GM21528 (cell line): ENCODE results near the gene KCNMB2.

ENCODE experiments used
- ATAC-seq: cut with Tn5 transposase; IDR thresholded peaks from one replicate; pipeline ENCODE4 v1.9.1; 2021; ENCODE audit warnings: mild to moderate bottlenecking, moderate library complexity; ENCODE audit not compliant: unreplicated experiment, low FRiP score

KCNMB2 gene

DNA sequence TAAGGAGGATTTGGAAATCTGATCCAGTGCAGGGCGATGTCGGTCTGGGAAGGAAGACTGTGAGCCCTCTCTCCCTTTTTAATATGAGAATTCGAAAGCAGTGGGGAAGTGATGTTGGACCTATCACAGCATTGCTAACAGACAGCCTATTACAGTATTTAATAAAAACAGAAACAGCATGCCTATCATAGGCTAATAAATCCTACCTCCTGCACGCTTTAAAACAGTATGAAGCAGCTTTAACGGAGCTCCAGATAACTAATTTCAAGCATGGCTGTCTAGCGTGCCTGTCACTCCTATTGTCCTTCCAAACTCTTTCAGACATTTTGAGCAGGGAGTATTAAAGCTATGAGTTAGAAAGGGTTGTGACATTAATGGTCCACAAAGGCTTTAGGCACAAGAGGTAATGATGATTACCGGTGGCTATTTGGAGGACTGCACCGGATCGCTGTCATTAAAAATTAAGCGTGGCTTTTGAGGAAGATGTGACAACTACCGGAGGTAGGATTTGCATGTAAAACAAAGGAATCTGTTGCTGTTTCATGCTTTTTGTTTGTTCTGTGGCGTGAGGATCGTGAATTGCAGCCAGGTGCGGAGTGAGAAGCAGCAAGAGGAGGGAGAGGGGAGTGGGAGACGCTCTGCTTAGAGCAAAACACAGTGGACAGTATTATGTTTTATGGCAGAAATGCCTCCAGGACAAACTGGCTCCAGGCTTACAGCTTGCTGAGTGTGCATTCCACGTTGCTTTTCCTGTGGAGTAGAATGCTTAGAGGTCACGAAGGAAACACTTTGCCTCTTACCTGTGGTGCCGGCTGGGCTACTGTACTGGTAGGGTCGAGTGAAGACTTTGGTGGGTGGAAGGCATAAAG is at the start of gene KCNMB2:
Gene KCNMB2 (plus strand): TSS at position 226 of the 869 bp plus-strand sequence.
- no peak for ATAC-seq

DNA sequence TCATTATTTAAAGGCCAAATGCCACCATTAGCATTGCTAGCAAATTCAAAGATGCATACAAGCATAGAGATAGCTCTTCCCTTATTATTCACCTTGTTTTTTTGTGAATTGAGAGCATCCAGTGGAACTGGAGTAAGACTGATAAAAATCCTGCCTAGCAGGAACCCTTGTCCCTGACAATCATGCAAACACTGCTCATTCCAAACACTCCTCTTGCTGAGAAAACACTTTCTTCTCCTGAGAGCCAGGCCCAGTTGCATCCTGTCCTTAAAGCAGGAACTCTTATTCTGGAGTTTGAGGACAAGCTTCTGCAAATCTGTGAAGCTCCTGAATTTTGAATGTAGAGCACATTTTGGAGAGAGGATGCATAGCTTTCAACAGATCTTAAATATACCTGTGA is 49.3 kb upstream of the KCNMB2 start:
- no peak for ATAC-seq

DNA sequence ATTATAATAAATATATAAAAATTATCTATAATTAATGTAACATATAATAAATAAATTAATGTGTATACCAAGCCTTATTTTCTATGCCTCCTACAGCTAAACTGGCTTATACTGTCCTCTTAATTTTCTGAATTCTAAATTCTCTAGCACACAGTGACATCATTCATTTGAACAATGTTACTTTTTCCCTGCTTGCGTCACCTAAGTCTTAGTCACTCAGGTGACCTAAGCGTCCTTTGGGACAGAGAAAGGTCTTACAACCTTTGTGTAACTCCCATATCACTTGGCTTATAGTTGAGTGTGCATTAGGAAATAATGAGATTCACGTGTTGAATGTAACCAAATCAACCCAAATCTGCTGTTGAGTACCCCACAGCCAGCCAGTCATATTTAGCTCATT is 48.5 kb upstream of the KCNMB2 start:
- ATAC-seq, result no peak

DNA sequence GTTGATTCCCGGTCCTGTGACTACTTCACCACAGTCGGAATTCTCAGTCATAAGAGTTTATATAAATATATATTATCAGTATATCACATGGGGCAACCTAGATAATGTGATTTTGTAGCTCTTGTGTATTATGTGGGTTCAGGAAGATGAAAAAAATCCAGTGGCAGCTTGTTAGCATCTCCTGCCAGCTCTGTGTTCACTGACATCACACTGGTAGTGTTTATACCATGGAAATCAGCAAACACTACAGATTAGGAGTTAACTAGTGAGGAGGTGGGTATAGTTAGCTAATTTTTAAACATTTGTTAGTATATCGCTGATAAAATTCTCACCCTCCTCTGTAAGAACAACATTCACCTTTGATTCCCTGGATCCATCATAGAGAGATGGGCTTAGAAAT is 44.5 kb upstream of the KCNMB2 start:
- ATAC-seq, result no peak

DNA sequence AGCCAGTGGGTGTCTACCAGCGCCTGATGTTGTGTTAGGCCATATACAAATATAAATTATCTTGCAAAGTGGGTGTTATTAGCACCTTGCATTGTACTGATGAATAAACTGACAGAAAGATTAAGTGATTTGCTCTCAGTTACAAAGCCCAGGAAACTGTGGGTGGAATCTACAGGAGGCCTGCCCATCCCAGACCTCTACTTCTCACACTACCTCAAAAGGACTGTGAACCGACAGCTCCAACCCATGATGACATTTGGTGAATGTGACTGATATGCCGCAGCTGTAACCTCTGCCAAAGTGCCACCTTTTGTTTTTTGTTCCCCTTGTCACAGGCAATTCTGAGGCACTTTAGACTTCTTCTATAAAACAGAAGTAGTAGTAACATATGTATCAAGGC is 43.7 kb upstream of the KCNMB2 start:
- no peak for ATAC-seq

DNA sequence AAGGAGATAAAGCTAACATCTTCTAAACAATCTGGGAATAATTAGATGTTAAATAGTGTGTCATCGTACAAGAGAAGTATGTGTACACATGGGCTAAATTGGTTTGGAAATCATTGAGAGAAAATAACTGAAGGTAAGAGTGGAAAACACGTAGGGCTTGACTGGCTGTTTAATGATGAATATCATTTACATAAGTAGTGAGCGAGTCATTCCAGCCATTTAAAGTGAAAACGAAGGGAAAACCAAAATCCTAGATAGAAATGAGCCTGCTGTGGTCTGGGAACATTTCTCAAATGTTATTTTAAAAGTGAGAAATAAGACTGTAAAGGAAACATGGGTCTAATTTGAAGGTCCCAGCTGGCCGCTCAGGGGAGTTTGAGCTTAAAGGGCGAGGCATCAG is 41.9 kb upstream of the KCNMB2 start:
- ATAC-seq, result no peak

DNA sequence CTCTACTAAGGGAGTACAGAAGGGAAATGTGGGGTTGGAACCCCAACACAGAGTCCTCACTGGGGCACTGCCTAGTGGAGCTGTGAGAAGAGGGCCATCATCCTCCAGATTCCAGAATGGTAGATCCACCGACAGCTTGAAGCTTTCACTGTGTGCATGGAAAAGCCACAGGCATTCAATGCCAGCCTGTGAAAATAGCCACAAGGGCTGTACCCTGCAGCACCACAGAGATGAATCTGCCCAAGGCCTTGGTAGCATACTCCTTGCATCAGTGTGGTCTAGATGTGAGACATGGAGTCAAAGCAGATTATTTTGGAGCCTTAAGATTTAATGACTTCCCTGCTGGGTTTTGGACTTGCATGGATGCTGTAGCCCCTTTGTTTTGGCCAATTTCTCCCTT is 39.3 kb upstream of the KCNMB2 start:
- ATAC-seq, result no peak

DNA sequence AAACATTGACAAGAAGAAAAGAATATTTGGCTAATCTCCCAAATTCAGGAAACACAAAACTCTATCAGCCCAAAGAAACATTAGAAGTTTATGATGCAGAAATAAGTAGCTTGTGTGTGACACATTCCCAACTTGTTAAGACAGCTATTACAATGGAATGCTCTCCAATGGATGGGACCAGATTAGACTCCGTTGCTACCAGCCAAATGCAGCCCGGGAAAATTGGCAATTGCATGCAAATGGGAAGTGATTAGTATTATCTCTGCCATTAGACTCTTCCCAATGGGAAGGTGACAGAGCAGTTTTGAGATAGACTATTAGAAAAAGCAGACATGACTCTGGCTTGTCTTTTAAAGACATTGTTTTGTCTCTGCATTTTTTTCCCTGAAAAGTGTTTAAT is 37.4 kb upstream of the KCNMB2 start:
- no peak for ATAC-seq

DNA sequence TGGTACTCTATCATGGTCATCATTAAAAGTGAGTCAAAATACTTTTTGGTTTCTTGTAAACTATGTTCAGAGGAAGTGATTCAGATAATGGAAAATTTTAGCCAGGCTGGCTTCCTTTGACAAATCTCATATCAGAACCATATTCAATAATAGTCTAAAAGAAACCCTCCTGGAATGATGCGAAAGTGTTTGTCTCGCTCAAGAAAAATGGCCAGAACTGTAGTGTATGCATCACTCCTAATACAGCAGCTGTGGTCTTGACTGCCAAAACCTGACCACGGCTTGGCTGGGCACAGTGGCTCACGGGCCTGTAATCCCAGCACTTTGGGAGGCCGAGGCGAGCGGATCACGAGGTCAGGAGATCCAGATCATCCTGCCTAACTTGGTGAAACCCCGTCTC is 35.6 kb upstream of the KCNMB2 start:
- no peak for ATAC-seq

DNA sequence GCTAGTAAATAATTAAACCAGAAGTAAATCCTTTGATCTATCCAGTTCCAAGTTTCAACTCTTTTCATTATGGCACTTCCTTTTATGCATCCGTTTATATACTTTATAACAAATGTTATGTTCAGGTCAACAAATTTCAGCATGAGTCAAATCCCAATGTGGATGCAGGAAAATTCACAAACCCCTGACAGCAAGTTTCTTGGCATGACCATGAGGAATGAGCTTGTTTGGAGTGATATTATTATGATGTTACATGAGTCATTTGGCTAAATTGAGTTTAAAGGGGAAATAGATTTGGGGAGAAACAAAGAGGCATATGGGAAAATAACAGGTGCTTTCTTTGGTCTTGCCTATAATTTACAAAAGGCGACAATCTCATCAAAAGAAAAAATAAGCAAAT is 32.1 kb upstream of the KCNMB2 start:
- no peak for ATAC-seq

DNA sequence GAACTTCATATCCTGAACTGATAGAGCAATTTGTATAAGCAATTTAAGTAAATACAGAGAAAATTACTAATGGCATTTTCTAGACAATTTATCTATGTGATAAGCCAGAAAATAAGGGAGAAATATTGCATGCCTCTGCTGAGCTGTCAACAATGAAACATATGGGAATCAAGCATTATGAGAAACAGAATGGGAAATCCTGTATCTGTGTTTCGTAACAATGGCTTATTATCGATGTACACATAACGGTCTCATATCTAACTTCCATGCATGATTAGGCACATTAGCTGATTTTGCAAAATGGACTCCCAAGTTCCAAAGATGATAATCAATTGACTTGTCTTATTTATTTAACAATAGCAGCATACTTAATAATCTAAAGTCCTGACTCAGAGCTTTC is 30.4 kb upstream of the KCNMB2 start:
- no peak for ATAC-seq

DNA sequence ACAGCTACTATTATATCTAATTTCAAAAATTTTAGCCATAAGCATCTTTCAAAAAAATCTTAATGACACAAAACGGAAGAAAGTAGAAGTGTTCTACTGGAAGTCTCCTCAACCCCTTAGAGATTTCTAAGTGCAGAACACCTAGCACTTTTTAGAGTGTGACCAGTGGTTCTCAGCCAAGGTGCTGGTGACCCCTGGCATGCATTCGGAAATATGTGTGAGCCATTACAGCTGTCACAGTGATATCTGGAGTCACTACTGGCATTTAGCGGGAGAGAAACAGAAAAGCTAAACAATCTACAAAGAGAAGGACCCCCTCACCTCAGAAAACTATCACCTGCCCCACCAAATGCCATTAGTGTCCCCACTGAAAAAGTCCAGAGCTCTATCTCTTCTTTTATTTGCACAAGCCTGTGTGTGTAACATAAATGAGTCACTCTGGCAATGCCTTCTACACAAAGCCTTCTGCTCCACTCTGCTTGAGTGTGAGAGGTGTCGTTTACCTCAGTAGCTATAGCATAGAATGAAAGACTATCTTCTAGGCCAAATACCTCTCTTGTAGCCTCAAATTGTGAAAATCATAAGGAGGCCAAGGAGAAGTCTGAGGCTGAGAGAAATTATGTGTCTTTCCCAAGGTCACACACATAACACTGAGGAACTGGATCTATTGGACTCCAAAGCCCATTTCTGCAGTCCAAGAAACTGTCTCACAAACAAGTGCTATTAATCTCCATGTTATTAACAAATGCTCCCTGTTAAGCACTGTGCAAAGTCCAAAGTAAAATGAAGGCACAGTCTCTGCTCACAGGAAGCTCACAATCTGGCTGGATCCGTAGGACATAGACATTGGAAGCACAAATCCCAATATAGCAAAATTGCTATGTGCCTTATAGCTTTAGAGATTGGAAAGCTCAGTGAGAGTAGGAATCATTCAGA is 28.5 kb upstream of the KCNMB2 start:
- no peak for ATAC-seq

DNA sequence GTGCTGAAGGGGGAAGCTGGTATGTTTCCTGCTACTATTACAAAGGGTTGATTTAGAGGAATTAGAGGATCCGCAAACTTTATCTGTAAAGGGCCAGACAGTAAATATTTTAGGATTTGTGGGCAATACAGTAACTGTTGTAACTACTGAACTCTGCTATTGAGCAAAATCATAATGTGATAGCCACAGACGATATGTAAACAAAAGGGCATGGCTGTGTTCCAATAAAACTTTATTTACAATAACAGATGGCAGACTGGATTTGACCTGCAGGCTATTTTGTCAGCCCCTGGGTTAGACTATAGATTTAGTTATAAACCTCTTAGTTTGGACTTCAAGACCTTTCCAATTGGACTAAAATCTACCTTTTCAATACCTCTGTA is 27.8 kb upstream of the KCNMB2 start:
- ATAC-seq, result no peak

DNA sequence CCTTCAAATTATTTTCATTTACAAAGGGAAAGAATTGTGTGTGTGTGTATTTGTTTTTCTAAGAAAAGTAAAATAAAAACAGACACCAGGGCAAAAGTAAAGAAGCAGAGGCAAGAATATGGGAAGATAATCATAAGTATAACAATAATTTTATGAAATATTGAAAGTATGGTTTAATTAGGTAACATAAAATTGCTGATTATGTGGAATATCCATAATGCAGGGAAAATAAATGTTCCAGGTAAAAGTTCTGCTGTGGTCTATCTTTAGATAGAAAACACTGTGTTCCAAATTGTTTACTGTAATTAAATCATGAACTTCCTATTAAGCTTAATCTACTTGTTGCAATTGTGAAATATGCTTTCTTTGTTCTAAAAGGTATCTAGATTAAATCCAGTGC is 25.7 kb upstream of the KCNMB2 start:
- ATAC-seq, result no peak

DNA sequence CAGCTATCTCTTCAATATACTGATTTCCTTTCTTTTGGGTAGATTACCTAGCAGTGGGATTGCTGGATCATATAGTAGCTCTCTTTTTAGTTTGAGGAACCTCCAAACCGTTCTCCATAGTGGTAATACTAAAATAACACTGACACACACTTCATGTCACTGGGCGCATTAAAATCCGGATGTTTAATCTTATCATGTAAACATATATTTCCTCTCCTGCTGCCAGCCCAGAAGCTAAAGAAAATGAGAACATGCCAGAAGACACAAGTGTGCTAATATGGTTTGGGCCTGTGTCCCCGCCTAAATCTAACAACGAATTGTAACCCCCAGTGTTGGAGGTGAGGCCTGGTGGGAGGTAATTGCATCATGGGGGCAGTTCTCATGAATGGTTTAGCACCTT is 23.6 kb upstream of the KCNMB2 start:
- no peak for ATAC-seq

DNA sequence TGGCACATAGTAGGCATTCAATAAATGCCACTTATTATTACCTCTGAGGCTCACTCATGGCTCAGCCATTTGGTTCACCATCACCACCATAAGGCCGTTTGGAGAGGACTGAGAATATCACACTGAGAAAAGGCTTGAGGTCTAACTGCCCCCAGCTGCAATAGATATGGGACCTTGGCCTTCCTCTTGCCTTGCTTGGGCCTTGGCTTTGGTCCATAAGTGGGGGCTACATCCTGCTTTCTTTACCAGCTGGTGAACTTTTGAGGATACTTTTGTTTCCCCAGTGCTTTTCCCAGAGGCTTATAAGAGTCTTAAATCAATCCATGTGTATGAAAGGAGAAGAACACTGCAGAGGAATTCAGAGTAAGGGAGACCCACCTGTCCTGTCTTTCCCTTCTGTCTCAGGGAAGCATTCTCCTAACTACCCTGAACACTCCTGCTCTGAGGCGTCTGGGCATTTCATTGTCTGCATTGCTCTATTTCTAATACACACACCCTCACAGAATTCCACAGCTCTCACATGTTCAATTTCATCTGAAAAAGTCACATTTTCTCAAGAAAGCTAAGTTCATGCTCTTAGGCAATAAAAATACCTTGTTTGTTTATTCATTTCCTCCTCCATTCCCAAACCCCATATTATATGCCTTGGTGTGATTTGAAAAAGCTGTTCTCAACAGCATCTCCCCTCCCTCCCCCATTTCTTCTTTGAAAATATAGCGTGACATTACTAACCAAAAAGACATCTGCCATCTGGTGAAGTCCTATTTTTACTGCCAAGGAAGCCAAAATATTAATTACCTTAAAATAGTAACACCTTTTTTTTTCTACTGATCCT is 22.5 kb upstream of the KCNMB2 start:
- ATAC-seq, result no peak

DNA sequence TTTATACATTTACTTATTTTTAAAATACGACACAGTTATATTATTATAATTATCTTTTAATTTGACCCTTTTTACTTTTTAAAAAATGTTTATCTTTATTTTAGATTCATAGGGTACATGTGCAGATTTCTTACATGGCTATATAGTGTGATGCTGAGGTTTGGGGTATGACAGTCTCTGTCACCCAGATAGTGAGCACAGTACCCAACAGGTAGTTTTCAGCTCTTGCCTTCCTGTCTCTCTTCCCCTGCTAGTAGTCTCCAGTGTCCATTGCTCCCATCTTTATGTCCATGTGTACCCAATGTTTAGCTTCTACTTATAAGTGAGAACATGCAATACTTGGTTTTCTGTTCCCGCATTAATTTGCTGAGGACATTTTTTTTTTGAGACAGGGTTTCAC is 21.8 kb upstream of the KCNMB2 start:
- ATAC-seq, result no peak

DNA sequence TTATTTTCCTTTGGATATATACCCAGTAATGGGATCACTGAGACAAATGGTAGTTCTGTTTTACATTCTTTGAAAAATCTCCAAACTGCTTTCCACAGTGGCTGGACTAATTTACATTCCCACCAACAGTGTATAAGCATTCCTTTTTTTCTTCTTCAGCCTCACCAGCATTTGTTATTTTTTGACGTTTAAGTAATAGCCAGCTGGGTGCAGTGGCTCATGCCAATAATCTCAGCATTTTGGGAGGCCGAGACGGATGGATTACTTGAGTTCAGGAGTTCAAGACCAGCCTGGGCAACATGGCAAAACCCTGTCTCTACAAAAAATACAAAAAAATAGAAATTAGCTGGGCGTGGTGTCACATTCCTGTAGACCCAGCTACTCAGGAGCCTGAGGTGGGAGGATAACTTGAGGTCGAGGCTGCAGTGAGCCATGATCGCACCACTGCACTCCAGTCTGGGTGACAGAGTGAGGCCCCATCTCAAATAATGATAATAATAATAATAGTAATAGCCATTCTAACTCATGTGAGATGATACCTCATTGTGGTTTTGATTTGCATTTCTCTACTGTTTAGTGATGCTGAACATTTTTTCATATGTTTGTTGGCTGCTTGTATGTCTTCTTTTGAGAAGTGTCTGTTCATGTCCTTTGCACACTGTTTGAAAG is 21.0 kb upstream of the KCNMB2 start:
- ATAC-seq, result peak; percentile 34

DNA sequence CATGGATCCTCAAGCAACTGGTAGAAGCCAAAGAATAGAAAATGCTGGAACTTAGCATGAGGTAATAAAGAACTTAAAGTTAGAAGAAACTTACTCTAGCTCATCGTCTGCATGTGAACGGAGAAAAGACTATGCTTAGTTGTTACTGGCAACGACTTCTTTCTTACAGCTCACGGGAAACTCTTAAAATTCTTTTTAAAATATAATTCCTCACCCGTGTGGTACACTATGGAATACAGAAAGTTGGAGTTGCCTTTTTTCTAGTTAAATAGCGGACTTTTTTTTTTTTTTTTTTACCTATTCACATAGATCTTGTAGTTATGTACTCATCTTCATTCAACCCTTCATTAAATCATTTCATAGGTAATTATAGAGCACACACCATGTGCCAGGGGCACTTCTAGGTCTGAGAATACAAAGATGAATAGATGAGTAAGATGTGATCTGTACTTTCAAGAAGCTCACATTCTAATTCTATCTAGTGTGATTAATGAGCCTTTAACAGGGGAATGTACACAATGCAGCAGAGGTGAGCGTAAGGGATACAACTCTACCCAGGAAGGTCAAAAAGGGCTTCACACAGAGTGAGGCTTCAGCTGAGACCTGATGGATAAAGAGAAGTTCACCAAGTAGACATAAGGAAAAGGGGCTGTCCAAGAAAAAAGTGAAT is 18.4 kb upstream of the KCNMB2 start:
- ATAC-seq, result no peak
